Measurements from ENCODE around the gene PLXNC1. TPM values are rescaled to one million over a fixed set of nuclear protein-coding genes. Genes with fewer than 3 reads are reported as not detected.
A peak's percentile ranks its signal among the peaks of the same experiment; 100 is the strongest.

Gene PLXNC1
- total and polyA plus RNA-seq, 2 of the 8 experiments (the other 6 are each of a cell fraction or from before 2014, with no cell fraction given): 0.83 to 2.0 TPM

- TF ChIP-seq POU5F1 (IDR thresholded peaks at IDR 0.05; ENCODE audit: low read depth, low read length) (no peak), CBX5 (IDR thresholded peaks at IDR 0.05; ENCODE audit: low read depth, low read length) (no peak), TAF7 (optimal IDR thresholded peaks at IDR 0.05; ENCODE audit: borderline replicate concordance, low read depth, low read length) (no peak), EGR1 (IDR thresholded peaks at IDR 0.05; ENCODE audit: borderline replicate concordance, low read depth, low read length) (no peak), SUZ12 (IDR thresholded peaks at IDR 0.05; ENCODE audit: low read length) (peak; percentile 54; the same call in 1 of the 2 replicates), ASH2L (IDR thresholded peaks at IDR 0.05; ENCODE audit: low read length) (peak; percentile 11), CHD1 (IDR thresholded peaks at IDR 0.05; ENCODE audit: low read depth, low read length) (no peak), KDM4A (IDR thresholded peaks at IDR 0.05; ENCODE audit: low read depth, low read length, severe bottlenecking) (peak; percentile 32), EZH2 (IDR thresholded peaks at IDR 0.05; ENCODE audit: low read depth, low read length, severe bottlenecking) (peak; percentile 53), SP2 (IDR thresholded peaks at IDR 0.05; ENCODE audit: low read length) (no peak), SRF (IDR thresholded peaks at IDR 0.05; ENCODE audit: low read depth, low read length) (no peak), SAP30 (IDR thresholded peaks at IDR 0.05; ENCODE audit: insufficient read depth, insufficient replicate concordance, low read length) (no peak), POLR2AphosphoS5 (IDR thresholded peaks at IDR 0.05; ENCODE audit: low read depth, low read length) (no peak), POLR2A (IDR thresholded peaks at IDR 0.05; ENCODE audit: control extremely low read depth in 1 of 2, low read depth in 2 of 2, low read length in 2 of 2) (no peak), PHF8 (conservative IDR thresholded peaks at IDR 0.05; ENCODE audit: low read depth, low read length) (no peak), CREB1 (IDR thresholded peaks at IDR 0.05) (no peak), NANOG (IDR thresholded peaks at IDR 0.05; ENCODE audit: insufficient read depth, low read depth, low read length, poor library complexity, severe bottlenecking) (no peak), FOSL1 (IDR thresholded peaks at IDR 0.05; ENCODE audit: insufficient read depth, low read depth, low read length) (no peak), TEAD4 (IDR thresholded peaks at IDR 0.05; ENCODE audit: low read depth, low read length) (no peak)
- TF ChIP-seq, protein P1, sequence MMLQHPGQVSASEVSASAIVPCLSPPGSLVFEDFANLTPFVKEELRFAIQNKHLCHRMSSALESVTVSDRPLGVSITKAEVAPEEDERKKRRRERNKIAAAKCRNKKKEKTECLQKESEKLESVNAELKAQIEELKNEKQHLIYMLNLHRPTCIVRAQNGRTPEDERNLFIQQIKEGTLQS (IDR thresholded peaks at IDR 0.05; ENCODE audit: insufficient read depth, low read depth, low read length): no peak
Measured at GRCh38 chr12:94147991-94148738, at the start of gene PLXNC1 (continued).
